Cardiac septum (tissue), 1 donor: ENCODE data around the gene AFDN. TPM values are rescaled to one million over a fixed set of nuclear protein-coding genes. Genes with fewer than 3 reads are reported as not detected.
A peak's percentile ranks its signal among the peaks of the same experiment; 100 is the strongest.

ENCODE experiments used
- DNase-seq: peaks from one replicate; pipeline ENCODE4 v3.0.0-alpha.2; 2020; ENCODE audit warnings: low spot score
- intact Hi-C: fragments of 100-400 bp; cut with DNase I; formaldehyde crosslinking; loops from one replicate; pipeline ENCODE4 v1.14.0; 2022
- long read RNA-seq: library from polyadenylated mRNA; unstranded; transcript quantifications from one replicate; pipeline ENCODE4 v2.0.0, GENCODE V29; 2021
- total RNA-seq: library from RNA; stranded (reverse); fragmentation: NEBNext Ultra II Directional; extraction: Animal tissue kit (Norgen Biotek cat#: 25700); gene quantifications from one replicate; pipeline ENCODE4 v1.2.1, GENCODE V29; 2021
- donor health status: DM: no; HTN: no; CAD: no.

AFDN gene
- 67.1 TPM for total RNA-seq
- long read RNA-seq, partial matches to known transcripts = 37 of 54 reads
- long read RNA-seq, other reads (novel, unspliced or antisense) = 13 of 54 reads

DNA sequence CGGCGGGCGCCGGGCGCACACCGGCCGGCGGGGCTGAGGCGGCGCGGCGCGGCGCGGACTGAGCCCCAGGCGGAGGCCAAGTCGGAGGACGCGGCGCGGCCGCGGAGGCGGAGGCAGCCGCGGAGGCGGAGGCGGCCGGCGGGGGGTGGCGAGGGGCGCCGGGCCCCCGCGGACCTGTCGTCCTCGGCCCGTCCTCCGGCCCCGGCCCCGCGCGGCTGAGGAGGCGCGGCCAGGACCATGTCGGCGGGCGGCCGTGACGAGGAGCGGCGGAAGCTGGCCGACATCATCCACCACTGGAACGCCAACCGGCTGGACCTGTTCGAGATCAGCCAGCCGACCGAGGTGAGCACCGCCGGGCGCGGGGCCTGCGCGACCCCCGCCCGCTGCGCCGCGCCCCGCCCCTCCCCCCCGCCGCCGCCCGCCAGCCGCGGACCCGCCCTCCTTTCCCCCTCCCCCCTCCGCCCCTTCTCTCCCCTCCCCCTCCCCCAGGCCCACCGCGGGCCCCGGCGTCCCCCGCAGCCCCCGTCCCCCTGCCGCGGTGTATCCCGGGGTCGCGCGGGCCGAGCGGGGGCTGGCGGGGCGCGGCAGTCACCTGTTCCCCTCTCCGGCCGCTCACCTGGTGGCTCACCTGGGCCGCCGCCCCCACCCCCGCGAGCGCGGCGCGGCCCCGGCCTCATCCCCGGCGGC is at the start of gene AFDN:
TSS of gene AFDN (plus strand) at position 16 of the 687 bp plus-strand sequence. CDS start at position 238, 222 bp downstream.
- DNase-seq = no peak
- intact Hi-C loops = loop anchor here (5.0 kb wide), 1 partner anchor 145 kb away; no protein-coding TSS in a partner anchor

DNA sequence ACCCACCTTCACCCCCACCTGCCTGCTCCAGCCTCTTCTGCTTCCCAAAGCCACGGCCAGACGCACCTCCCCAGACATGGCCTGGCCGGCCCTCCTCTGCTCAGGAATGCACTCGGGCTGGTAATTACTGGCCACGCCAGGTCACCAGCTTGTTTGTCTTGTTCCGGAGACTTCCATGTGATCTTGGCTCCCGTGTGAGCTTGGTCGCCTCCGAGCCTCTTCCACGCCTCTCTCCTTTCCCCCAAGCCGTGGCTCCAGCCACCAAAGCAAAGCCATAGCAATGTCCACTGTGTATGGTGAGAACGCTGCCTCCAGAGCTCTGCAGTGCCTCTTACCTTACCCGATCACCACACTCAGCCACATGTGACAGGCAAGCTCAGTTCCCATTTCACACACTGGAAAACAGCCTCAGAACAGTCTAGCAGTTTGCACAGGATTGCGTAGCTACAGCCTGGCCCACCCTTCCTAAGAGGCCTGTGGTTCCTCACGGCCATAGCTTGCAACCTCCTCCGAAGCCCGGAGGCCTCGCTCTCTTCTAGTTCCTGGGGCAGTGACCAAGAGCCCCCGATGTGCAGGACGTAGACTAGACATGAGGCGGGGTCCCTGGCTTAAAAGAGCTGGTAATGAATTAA is 48.1 kb upstream of the AFDN start:
- intact Hi-C loops = no loop called here
- peak; percentile 38 for DNase-seq

DNA sequence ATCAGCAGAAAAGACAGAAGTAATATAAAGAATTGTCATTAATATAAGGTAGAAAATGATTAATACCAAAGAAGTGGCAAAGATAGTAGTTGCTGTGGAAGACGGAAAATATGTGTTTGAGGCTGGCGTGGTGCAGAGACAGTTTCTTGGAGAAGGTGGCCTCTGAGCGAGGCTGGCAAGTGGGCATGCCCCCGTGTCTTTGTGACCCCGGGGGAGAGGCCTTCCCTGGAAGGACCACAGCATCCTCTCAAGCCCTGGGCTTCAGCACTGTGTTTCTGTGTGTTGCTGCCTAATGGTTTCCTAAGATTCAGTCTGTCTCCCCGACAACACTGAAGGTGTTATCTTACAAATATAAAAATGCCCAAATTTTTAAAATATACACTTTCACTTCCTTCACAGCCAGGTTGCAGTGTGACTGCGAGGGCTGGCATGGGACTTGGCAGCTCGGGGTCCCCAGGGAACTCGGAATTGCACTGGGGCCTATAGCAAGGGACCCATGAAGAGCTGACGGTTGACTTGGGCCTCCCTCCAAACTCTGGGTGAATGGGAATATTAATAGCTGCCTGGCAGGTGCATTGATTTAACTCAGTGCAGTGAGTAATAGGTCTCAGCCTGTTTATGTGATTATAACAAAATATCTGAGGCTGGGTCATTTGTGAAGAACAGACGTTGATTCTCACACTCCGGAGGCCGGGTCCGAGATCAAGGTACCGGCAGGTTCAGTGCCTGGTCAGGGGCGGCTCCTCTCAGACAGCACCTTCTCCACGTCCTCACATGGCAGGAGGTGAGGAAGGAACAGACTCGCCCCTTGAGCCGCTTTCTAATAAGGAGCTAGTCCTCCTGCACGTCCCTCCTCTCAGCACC is 47.4 kb upstream of the AFDN start:
- DNase-seq = peak; percentile 51
- intact Hi-C loops = no loop called here

GRCh38 chr6:167779993-167780655 is 46.6 kb upstream of the AFDN start:
- peak; percentile 50 for DNase-seq
- intact Hi-C loops = no loop called here

DNA sequence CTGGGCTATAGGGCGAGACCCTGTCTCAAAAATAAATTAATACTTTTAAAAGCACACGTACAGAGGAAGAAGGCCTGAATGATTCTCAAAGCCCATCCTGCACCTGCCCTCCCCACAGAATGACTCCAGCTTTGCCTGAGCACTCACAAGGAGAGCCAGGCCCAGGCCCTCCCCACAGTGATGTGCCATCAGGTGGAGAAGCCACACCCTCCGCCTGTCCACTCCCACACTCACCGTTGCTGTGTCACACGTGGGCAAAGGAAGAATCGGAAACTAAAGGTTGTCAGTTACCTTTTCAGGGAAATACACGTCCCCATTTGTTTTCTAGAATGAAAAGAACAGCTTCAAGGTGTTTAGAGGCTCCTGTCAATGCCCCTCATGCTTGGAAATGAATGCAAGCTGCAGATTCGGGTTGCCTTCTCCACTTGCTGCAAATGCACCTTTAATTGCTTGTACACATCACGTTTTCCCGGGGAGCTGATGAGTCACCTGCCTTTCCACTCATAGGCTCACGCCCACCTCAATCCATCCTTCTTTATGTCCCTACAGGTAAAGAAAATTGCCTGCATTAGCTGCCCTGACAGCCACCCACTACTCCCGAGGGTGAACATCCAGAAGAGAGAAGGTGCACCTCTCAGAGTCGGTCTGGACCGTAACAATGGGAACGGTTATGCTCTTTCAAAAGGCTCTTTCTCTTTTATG is 45.5 kb upstream of the AFDN start:
- intact Hi-C loops = no loop called here
- peak; percentile 50 for DNase-seq

DNA sequence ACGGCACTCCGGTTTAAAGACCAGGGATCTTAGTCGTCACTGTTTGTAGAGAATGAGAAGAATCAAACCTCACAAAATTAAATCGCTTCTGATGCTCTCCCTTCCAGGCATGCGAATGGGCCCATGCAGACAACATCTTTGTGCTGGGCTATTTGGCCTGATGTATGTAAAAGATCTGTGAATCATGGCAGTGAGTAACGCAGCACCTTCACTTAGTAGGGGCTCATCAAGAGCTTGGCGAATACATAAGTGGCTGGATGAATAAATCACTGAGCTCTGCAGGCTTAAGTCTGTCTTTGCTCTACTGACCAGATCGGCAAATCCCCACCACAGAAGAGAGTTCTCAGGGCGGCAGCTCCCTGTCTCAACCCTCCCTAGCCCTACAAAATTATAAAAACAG is 44.8 kb upstream of the AFDN start:
- intact Hi-C loops = no loop called here
- no peak for DNase-seq

- DNase-seq = peak; percentile 27
- intact Hi-C loops = no loop called here
Measured at GRCh38 chr6:167782698-167783517, 43.8 kb upstream of the AFDN start.

DNA sequence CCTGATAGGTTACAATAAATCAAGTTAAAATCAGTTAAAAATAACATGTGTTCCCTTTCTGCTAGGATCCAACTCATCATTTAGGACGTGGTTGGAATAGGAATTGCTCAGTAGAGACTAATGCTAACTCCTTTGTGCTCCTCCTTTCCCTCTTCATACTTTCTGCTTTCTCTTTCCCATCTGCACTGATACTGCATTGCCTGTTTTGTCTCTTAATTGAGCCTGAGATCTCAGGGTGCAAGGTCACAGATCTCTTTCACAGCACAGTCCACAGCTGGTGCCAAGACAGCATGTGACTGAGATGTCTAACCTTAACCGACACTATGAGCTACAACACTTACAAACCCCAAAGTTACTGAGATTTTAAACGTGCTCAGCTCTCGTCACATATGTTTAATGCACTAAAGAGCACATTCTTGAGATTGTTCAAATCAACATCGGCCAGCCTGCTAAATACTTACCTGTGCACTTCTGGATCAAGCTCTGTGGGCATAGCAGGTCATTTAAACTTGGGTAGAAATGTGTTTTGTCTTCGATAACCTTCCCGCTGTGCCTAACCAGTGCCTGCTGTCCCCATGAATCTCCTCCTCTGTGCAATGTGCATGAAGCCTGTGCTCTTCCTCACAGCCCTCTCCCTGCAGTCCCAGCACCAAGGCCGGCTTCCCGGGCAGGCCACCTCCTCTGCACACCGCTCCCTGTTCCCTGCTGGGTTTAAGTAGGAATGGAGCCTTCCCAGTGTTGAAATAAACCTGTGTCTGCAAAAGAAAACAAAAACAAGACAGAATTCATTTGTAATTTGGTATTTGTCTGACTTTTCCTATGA is 39.6 kb upstream of the AFDN start:
- DNase-seq = peak; percentile 39

DNA sequence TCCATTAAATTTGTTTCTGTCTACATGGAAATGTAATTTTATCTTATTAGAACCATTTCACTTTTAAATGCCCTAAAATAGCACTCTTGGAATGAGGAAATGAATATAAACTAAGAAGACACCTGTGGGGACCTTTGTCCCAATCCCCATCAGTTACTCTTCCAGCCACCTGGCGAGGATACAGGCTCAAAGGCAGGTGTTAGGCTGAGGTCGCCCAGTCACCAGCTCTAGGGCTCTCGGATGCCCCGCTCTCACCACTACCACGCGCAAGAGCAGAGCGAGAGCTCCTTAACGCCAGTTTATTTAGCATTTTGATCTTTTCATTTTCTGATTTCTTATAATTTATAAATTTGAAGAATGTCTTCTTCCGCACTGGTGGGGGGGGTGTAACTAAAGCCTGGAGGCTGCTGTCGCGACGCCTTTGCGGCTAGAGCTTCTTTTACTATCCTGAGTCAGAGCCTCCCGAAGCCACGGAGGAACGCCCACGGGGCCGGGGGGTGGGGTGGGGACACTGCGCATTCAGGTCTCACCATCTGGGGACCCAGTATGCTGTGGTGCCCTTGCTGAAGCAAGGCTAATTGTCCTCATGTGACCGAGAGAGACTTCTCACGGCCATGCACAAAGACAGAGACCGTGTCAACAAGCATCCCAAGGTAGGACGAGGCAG is 38.7 kb upstream of the AFDN start:
- peak; percentile 51 for DNase-seq
- intact Hi-C loops = no loop called here

More for the DNA sequence above, 39.6 kb upstream of the AFDN start:
- intact Hi-C loops = no loop called here

DNA sequence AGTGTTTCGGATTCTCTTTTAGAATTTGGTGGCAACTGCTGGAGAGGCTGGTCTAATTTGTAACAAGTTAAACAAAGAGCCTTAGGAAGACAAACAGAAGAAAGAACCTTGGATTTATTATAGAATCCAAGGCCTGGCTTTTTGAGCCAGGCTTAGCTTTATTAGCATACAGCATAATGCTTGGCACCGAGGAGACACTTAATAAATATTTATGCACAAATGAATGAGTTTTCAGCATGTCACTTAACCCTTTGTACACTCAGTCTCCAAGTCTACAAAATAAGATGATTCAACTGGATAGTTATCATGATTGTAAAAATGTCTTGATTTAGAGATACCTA is 38.2 kb upstream of the AFDN start:
- intact Hi-C loops = no loop called here

GRCh38 chr6:167789358-167789757 is 37.4 kb upstream of the AFDN start:
- intact Hi-C loops = no loop called here
- peak; percentile 27 for DNase-seq

More for the DNA sequence above, 38.2 kb upstream of the AFDN start:
- DNase-seq = no peak

- intact Hi-C loops = no loop called here
- DNase-seq = peak; percentile 39
Measured at GRCh38 chr6:167791091-167791779, 35.5 kb upstream of the AFDN start.

GRCh38 chr6:167791780-167792478 is 34.8 kb upstream of the AFDN start:
- intact Hi-C loops = no loop called here
- no peak for DNase-seq

DNA sequence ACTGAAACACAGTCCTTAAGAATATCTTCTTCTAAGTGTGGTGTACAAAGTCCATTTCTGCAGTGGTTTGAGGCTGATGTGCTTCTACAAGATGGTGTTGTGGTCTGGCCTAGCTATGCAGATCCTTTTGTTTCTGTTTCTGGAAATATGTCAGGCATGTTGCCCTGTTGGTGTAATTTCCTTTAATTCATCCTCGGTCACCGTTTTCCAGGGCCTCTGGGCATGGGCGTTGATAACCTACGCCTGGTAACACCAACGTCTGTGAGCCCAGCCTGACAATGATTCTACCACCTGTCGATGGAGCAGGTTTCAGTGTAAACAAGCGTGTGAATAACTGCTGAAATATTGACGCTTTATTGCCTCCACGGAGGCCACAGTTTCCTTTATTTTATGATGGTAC is 33.3 kb upstream of the AFDN start:
- no peak for DNase-seq
- intact Hi-C loops = no loop called here

GRCh38 chr6:167794161-167795157 is 32.3 kb upstream of the AFDN start:
- intact Hi-C loops = no loop called here
- DNase-seq = no peak
